ENCODE data around the gene COQ3. TPM values are rescaled to one million over a fixed set of nuclear protein-coding genes. Genes with fewer than 3 reads are reported as not detected.

The COQ3 gene
- total and polyA plus RNA-seq, 2 of the 4 experiments (the other 2 are of a cell fraction) = 8.2 to 8.9 TPM

Other genes with a start within 250 kb of the COQ3 start
- gene FAXC, start 44.5 kb downstream of the COQ3 start, total RNA-seq (2012; rRNA removed) = 1.1 and 1.9 TPM in 2 replicates
- 2.7 and 3.4 TPM in 2 replicates for gene FAXC, start 44.5 kb downstream of the COQ3 start, polyA plus RNA-seq (2012; rRNA removed)
- gene PNISR, start 31.1 kb upstream of the COQ3 start, total RNA-seq (2012; rRNA removed) = 46.2 and 65.0 TPM in 2 replicates
- gene PNISR, start 31.1 kb upstream of the COQ3 start, polyA plus RNA-seq (2012; rRNA removed) = 31.3 and 44.5 TPM in 2 replicates
- 15.3 and 24.2 TPM in 2 replicates for gene USP45, start 121.2 kb upstream of the COQ3 start, total RNA-seq (2012; rRNA removed)
- gene USP45, start 121.2 kb upstream of the COQ3 start, polyA plus RNA-seq (2012; rRNA removed) = 6.1 and 6.6 TPM in 2 replicates
- gene CCNC, start 174.5 kb upstream of the COQ3 start, total RNA-seq (2012; rRNA removed) = 95.7 and 127 TPM in 2 replicates
- gene CCNC, start 174.5 kb upstream of the COQ3 start, polyA plus RNA-seq (2012; rRNA removed) = 19.8 and 30.1 TPM in 2 replicates
- not detected in 2 replicates for gene PRDM13, start 212.6 kb upstream of the COQ3 start, total RNA-seq (2012; rRNA removed)
- gene PRDM13, start 212.6 kb upstream of the COQ3 start, polyA plus RNA-seq (2012; rRNA removed) = not detected in 2 replicates